Stimulated activated naive B cell treated with anti-CD40 and anti-IgM and Interleukin-4, amounts not matched to agents 10 μg/mL and 1 μg/mL and 100 μg/mL, for 72 hours (primary cell): ENCODE data around the gene VPS41.

Experiments used
- ATAC-seq, 2 donors: fragments of 150-1000 bp; cut with Tn5 transposase; replicated peaks; 2 replicates each; pipeline ENCODE4 v1.10.0; 2021; ENCODE audit warnings: moderate library complexity in 1 of 2
- DNase-seq: peaks from one replicate; pipeline ENCODE4 v3.0.0; 2021
- H3K27ac Mint-ChIP-seq: one replicate; pipeline ENCODE4 v1.8.0; 2022; ENCODE audit warnings: mild to moderate bottlenecking, mixed read lengths
- H3K27me3 Mint-ChIP-seq, 2 donors: one replicate each; pipeline ENCODE4 v1.8.0; 2022; ENCODE audit warnings: mixed read lengths in 2 of 2
- H3K36me3 Mint-ChIP-seq, 2 donors: one replicate each; pipeline ENCODE4 v1.8.0; 2022; ENCODE audit warnings: mixed read lengths in 2 of 2, mild to moderate bottlenecking in 1 of 2
- H3K4me1 Mint-ChIP-seq, 2 donors: one replicate each; pipeline ENCODE4 v1.8.0; 2022; ENCODE audit warnings: mixed read lengths in 2 of 2, mild to moderate bottlenecking in 1 of 2
- H3K4me3 Mint-ChIP-seq, 2 donors: one replicate each; pipeline ENCODE4 v1.8.0; 2022; ENCODE audit warnings: mild to moderate bottlenecking in 2 of 2, mixed read lengths in 2 of 2, moderate library complexity in 1 of 2
- H3K9me3 Mint-ChIP-seq, 2 donors: one replicate each; pipeline ENCODE4 v1.8.0; 2022; ENCODE audit warnings: mixed read lengths in 2 of 2, mild to moderate bottlenecking in 1 of 2

VPS41 gene

DNA sequence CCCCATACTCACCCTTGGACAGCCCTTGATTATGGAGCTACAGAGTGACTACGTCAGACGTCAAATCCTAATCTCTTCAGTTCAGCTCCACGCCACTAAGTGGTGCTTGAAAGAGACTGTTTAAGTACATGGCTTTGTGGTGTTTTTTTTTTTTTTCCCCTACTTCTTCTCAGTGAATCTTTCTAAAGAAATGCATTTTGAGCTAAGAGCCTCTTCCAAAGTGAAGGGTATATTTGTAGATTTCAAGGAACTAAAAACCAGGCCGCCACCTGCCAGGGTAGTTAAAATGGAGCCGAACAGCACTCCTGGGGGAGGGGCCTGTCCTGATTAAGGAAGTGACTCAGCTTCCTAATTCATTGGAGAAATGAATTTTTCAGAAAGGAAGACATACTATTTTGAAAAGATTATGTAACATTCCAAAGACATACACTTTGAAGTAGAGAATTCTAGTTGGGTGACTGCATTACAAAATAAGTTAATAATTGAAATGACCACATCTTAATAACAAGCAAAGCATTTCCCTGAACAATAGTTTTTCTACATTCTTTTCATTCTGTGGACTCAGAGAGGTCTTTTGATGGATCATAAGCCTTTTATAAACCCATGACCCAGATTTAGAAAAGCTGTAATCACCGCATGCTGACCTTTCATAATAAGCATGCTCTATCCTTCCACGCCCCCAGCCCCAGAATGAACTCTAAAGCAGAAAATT, 20.6 kb upstream of the VPS41 start:
- Mint-ChIP-seq H3K27me3 (peaks cover 0 to 4% of the 10 kb centered on the region in 2 donors), H3K4me3 (no peak overlapping the region), H3K36me3 (no peaks in the 10 kb centered on the region), H3K27ac (no peak overlapping the region), H3K4me1 (peaks cover 3 to 12% of the 10 kb centered on the region in 2 donors), H3K9me3 (no peaks in the 10 kb centered on the region)
- DNase-seq (no peak), ATAC-seq (no peak)

DNA sequence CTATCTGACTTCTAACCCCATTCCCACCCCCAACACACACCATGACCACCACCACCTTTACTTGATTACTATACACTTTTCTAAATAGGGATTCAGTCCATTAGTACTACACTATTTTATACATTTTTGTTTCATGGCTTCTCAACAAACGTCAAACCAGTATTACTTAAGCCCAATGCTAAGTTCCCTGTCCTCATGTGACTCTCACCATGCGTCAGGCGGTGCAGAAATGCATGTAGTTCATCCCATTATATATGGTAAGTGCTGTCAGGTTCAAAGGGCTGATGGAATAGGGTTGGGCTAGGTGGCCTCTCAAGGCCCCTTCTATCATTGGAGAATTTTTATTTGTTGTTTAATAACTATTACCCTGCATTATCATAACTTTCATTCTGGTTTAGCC, 19.5 kb upstream of the VPS41 start:
- no peak overlapping the region for H3K27ac Mint-ChIP-seq
- DNase-seq (no peak), ATAC-seq (no peak)
- H3K4me1 Mint-ChIP-seq: peaks cover 3 to 12% of the 10 kb centered on the region in 2 donors
- no peak overlapping the region for H3K4me3 Mint-ChIP-seq
- no peaks in the 10 kb centered on the region for H3K36me3 Mint-ChIP-seq
- peaks cover 0 to 4% of the 10 kb centered on the region in 2 donors for H3K27me3 Mint-ChIP-seq
- no peaks in the 10 kb centered on the region for H3K9me3 Mint-ChIP-seq

DNA sequence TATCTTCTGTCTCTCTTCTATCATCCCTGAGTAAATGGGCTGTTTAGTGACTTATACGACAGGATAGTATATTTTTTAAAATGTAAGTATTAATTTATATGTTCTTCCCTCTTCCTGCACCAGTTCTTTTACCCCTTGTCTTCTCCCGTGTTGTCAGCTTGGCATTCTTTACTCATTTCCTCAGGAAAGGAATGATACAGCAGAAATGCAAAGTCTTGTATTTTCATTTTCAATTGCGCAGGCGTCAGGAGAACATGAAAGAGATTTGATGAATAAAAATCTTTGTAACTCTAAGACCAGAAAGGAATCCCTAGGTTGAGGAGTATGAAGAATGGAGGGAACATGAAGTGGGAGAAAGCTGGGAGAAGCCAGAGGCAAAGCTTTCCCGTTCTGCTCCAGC, 18.8 kb upstream of the VPS41 start:
- Mint-ChIP-seq H3K36me3 (no peaks in the 10 kb centered on the region), H3K4me1 (peaks cover 3 to 11% of the 10 kb centered on the region in 2 donors), H3K27me3 (peaks cover 0 to 4% of the 10 kb centered on the region in 2 donors), H3K4me3 (peak overlapping the region in 1 of 2 donors; percentile 24), H3K27ac (no peak overlapping the region), H3K9me3 (no peaks in the 10 kb centered on the region)
- DNase-seq (no peak), ATAC-seq (no peak)

DNA sequence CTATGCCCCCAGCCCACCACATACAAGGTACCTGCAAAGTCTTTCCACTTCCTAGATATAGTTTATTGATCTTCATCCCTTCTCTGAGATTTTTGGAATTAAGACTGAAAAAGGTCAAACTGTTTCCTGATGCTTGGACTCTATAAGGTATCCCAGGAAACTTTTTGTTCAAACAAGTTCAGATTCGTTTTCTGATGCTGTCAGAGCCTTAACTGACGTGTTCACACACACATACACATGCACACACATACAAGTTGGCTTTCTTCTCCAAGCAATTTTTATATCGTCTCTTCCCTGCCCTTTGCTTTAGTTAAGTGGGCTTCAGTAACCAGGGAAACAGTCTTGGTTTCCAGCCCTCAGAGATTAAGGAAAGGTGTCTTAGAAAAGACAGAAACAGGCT, 11.7 kb upstream of the VPS41 start:
- Mint-ChIP-seq H3K27me3 (peaks cover 0 to 16% of the 10 kb centered on the region in 2 donors), H3K36me3 (no peaks in the 10 kb centered on the region), H3K4me1 (no peaks in the 10 kb centered on the region), H3K4me3 (no peak overlapping the region), H3K27ac (no peak overlapping the region), H3K9me3 (no peaks in the 10 kb centered on the region)
- DNase-seq (no peak), ATAC-seq (no peak)

DNA sequence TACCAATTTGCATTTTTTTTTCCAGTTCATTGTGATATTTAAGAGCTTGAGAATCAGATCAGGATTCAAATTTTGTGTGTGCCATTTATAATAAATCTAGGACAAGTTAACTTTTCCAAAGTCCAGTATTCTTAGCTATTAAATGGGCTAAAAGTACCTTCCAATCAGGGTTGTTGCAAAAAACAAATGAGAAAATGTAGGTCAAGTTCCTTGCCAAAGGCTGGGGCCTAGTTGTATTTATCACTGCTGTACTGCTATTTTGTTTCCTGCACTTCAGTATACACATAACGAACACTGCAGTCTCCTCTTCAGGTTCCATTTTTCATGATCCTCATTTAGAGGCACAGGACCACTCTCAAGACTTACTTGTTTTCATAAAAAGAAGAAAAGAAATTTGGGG, 7.4 kb upstream of the VPS41 start:
- Mint-ChIP-seq H3K9me3 (no peaks in the 10 kb centered on the region), H3K27ac (no peak overlapping the region), H3K4me3 (no peak overlapping the region), H3K27me3 (peaks cover 4 to 10% of the 10 kb centered on the region in 2 donors), H3K36me3 (no peaks in the 10 kb centered on the region), H3K4me1 (no peaks in the 10 kb centered on the region)
- DNase-seq (no peak), ATAC-seq (no peak)

DNA sequence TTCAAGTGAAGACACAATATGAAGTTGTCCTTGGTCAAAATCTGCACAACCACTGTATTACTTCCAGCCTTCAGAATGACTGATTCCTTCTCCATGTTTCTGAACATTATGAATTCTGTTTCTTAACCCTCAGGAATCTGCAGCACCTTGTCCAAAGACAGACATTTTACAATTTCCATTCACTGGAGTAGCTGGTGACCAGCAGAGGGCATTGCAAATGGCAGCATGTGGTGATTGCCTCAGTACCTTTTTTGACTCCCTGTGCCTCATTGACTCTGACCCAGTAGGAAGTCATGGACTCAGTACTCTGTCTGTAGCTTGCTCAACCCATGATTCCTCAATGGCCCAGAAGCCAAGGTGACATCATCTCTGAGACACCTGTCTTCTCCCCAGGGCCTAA, 879 bp upstream of the VPS41 start:
- H3K27ac Mint-ChIP-seq: no peak overlapping the region
- DNase-seq (no peak), ATAC-seq (no peak)
- no peaks in the 10 kb centered on the region for H3K9me3 Mint-ChIP-seq
- H3K4me1 Mint-ChIP-seq: peaks cover 13 to 36% of the 10 kb centered on the region in 2 donors
- peaks cover 0 to 4% of the 10 kb centered on the region in 2 donors for H3K27me3 Mint-ChIP-seq
- no peak overlapping the region for H3K4me3 Mint-ChIP-seq
- H3K36me3 Mint-ChIP-seq: no peaks in the 10 kb centered on the region

DNA sequence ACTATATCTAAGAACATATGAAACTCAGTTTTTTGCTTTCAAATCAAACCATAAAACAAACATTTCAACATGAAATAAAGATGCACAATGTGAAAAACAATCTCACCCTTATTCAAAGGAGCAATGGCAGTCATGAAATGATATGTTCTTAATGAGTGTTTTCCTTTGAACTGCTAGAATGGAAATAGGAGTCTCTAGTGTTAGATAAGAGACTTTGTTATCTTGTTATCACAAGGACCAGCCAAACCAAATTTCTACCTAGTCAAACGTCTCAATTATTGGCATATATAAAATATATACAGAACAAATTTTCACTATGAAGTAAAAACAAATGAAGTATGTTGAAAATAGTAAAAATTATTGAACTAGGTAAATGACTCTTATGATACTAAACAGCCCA, 1.2 kb downstream of the VPS41 start:
- Mint-ChIP-seq H3K36me3 (peaks cover 0 to 11% of the 10 kb centered on the region in 2 donors), H3K9me3 (no peaks in the 10 kb centered on the region), H3K4me1 (peaks cover 23 to 55% of the 10 kb centered on the region in 2 donors), H3K27me3 (no peaks in the 10 kb centered on the region), H3K4me3 (peak overlapping the region in 1 of 2 donors; percentile 98), H3K27ac (no peak overlapping the region)
- DNase-seq (no peak), ATAC-seq (no peak)

DNA sequence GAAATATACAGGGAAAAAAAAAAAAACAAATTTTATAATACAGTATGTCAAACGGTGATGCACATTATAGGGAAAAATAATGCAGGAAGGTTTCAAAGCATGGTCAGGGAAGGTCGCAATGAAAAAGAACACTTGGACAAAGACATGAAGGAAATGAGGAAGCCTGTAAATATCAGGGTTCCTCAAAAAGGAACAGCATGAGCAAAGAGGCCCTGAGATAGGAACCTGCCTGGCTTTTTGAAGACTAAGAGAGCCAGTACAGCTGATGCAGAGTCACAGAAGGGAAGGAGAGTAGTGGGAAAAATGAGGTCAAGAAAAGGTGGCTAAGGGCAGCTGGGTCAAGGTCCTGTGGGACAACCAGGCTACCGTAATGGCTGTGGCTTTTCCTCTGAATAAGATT, 1.9 kb downstream of the VPS41 start:
- ATAC-seq: no peak
- no peak overlapping the region for H3K27ac Mint-ChIP-seq
- no peak for DNase-seq
- peaks cover 30 to 62% of the 10 kb centered on the region in 2 donors for H3K4me1 Mint-ChIP-seq
- H3K27me3 Mint-ChIP-seq: no peaks in the 10 kb centered on the region
- H3K4me3 Mint-ChIP-seq: peak overlapping the region in 1 of 2 donors; percentile 5
- H3K36me3 Mint-ChIP-seq: peaks cover 6 to 18% of the 10 kb centered on the region in 2 donors
- H3K9me3 Mint-ChIP-seq: no peaks in the 10 kb centered on the region

DNA sequence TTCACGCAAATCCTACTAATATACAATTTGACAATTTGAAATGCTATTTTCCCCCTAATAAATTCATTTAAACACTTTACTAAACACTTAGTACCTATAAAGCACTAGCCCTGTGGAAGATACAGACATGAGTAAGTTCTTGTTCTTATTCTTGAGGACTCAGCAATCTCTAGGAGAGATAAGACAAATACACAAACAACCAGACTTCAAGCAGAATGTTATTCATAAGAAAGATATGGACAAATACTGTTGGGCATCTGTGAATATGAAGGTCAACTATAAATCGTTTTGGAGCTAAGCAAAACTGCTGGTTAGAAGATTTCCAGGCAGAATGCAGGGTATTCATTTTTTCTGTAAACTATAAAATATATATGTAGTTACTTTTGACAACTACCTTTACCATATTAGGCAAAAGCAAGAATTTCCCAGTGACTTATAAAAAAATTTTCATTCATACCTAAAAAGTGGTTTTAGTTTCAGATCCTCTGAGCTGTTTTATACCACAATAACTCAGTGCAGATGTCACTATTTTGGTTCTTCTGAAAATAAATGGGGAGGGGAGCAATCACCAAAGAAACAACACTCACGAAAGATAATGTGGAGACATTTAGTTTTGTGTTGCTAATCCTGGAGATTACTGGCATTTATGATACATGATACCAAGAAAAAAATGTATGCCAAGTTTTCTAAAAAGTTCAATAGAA, 3.8 kb downstream of the VPS41 start:
- Mint-ChIP-seq H3K9me3 (peaks cover 3 to 7% of the 10 kb centered on the region in 2 donors), H3K27me3 (no peaks in the 10 kb centered on the region), H3K27ac (peak overlapping the region; percentile 79), H3K4me1 (peaks cover 40 to 79% of the 10 kb centered on the region in 2 donors), H3K36me3 (peaks cover 18 to 30% of the 10 kb centered on the region in 2 donors), H3K4me3 (peak overlapping the region; percentile 22 to 68)
- ATAC-seq (peak; percentile 57 to 67), DNase-seq (no peak)

DNA sequence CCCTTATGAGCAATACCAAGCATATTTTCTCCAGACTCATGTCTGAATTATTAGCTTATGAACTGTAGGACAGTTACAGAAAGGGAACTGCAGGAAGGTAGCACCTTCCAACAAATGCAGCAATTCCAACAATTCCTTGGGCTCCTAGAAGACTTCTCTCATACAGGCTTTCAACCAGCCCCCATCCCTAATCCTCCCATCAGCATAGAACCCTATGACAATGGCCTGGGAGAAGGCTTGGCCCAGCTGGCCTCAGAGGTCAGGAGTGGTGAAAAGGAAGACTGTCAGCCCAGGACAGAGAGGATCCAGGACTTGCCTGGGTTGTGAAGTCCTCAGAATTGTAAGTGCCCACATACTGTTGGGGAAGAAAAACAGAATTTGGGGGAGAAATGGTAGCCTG, 5.9 kb downstream of the VPS41 start:
- DNase-seq: no peak
- Mint-ChIP-seq H3K9me3 (peaks cover 3 to 7% of the 10 kb centered on the region in 2 donors), H3K27ac (peak overlapping the region; percentile 63), H3K36me3 (peaks cover 18 to 32% of the 10 kb centered on the region in 2 donors), H3K4me3 (no peak overlapping the region), H3K27me3 (no peaks in the 10 kb centered on the region), H3K4me1 (peaks cover 38 to 77% of the 10 kb centered on the region in 2 donors)
- no peak for ATAC-seq

DNA sequence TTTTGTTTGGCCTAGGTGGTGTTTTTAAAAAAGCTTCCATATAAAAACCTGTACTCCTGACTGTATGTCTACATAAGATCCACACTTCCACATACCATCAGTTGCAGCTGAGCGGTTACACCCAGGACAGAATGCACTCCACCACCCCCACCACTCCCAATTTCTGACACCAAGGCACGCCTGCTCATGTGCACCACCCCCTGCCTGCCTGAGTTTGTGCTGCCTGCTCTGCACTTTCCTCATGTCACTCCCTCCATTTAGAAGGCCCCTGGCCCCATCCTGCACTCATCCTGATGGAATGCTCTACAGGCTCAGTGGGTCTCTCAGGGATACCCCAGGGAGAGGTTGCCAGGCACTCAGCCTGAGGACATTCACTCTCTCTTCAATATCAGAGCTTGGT, 6.5 kb downstream of the VPS41 start:
- ATAC-seq (no peak), DNase-seq (no peak)
- Mint-ChIP-seq H3K27me3 (no peaks in the 10 kb centered on the region), H3K27ac (peak overlapping the region; percentile 84), H3K4me1 (peaks cover 39 to 72% of the 10 kb centered on the region in 2 donors), H3K9me3 (peaks cover 3 to 7% of the 10 kb centered on the region in 2 donors), H3K36me3 (peaks cover 21 to 36% of the 10 kb centered on the region in 2 donors), H3K4me3 (no peak overlapping the region)

DNA sequence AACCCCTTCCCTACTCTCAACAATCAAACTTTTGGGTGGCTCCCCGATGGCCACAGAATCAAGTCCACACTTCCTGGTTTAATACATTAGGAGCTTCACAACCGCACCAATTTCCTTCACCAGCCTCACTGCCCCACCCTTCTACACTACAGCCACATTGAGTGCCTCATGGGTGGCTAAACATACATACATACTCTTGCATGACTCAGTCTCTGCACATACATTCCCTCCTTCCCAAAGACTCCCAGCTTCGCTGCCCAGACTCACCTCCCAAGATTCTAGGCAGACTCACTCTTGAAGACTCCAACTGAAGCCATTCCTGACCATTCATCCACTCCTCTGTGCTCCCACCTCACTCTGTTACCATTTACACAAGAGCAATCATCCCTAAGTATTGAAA, 15.9 kb downstream of the VPS41 start:
- DNase-seq: no peak
- peaks cover 28 to 59% of the 10 kb centered on the region in 2 donors for H3K36me3 Mint-ChIP-seq
- H3K4me3 Mint-ChIP-seq: no peak overlapping the region
- H3K9me3 Mint-ChIP-seq: no peaks in the 10 kb centered on the region
- ATAC-seq: no peak
- peaks cover 13 to 14% of the 10 kb centered on the region in 2 donors for H3K4me1 Mint-ChIP-seq
- H3K27ac Mint-ChIP-seq: peak overlapping the region; percentile 10
- no peaks in the 10 kb centered on the region for H3K27me3 Mint-ChIP-seq

DNA sequence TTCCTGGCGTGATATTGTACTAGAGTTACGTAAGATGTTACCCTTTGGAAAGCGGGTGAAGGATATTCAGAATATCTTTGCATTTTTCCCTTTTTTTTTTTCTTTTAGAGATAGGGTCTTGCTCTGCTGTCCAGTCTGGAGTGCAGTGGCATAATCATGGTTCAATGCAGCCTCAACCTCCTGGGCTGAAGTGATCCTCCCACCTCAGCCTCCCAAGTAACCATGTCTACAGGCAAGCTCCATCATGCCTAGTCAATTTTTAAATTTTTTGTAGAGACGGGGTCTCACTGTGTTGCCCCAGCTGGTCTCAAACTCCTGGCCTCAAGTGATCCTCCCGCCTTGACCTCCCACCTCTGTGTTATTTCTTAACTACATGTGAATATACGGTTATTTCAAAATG, 18.4 kb downstream of the VPS41 start:
- Mint-ChIP-seq H3K9me3 (peaks cover 2 to 5% of the 10 kb centered on the region in 2 donors), H3K4me1 (peaks cover 21 to 22% of the 10 kb centered on the region in 2 donors), H3K36me3 (peaks cover 36 to 67% of the 10 kb centered on the region in 2 donors)

DNA sequence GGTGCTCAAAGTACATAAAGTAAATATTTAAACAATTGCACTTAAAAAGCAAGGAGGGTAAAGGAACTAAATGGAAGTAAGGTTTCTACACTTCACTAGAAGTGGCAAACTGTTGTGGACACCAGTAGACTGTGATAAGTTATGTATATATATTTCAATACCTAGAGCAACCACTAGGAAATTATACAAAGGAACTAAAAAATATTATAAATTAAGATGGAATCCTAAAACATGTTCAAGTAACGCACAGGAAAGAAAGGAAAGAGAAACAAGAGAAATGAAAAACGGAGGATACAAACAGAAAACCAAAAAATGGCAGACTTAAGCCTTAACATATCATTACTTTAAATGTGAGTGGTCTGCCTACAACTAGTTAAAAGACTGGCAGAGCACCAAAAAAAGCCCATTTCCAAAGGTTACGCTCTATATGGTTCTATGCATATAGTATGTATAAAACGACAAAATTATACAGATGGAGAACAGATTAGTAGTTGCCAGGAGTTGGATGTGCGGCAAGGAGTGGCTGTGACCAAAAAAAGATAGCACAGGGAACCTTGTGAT, 19.0 kb downstream of the VPS41 start:
- no peak overlapping the region for H3K27ac Mint-ChIP-seq
- no peak for DNase-seq
- no peaks in the 10 kb centered on the region for H3K27me3 Mint-ChIP-seq
- H3K4me3 Mint-ChIP-seq: no peak overlapping the region
- no peak for ATAC-seq
- peaks cover 22% of the 10 kb centered on the region in 2 donors for H3K4me1 Mint-ChIP-seq
- H3K9me3 Mint-ChIP-seq: peaks cover 2 to 5% of the 10 kb centered on the region in 2 donors
- peaks cover 38 to 67% of the 10 kb centered on the region in 2 donors for H3K36me3 Mint-ChIP-seq

More for the DNA sequence above, 18.4 kb downstream of the VPS41 start:
- Mint-ChIP-seq H3K27me3 (no peaks in the 10 kb centered on the region), H3K4me3 (no peak overlapping the region), H3K27ac (no peak overlapping the region)
- DNase-seq: no peak
- ATAC-seq: no peak
